ENCODE data around the gene SUN1.

GRCh38 chr7:889025-889390 lies 56.7 kb downstream of the SUN1 start:
- TF ChIP-seq POLR2A (IDR thresholded peaks at IDR 0.05; ENCODE audit: low read depth, low read length) (no peak), POLR2AphosphoS5 (IDR thresholded peaks at IDR 0.05; ENCODE audit: low read depth, low read length) (no peak)
